ENCODE measurements around the gene GPRIN3.

Gene GPRIN3

DNA sequence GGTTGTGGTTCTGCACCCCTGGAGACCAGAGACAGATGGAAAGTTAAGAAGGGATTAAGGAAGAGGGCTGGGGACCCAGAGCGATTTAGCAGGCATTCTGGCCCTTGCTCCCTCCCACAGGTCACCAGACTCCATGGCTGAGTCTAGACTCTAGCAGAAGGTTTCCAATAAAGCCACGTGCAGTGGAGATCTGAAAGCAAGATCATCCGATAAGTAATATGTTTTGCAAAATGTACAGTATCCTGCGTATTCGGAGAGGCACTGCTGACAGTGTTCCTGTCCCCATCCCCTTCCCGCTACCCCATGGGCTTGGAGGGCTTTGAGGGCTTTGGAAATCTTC is 531 bp upstream of the GPRIN3 start:
- H3K4me3 ChIP-seq (ENCODE audit: low read depth, low read length): peak overlapping the region; percentile 40
- TF ChIP-seq, protein P1, sequence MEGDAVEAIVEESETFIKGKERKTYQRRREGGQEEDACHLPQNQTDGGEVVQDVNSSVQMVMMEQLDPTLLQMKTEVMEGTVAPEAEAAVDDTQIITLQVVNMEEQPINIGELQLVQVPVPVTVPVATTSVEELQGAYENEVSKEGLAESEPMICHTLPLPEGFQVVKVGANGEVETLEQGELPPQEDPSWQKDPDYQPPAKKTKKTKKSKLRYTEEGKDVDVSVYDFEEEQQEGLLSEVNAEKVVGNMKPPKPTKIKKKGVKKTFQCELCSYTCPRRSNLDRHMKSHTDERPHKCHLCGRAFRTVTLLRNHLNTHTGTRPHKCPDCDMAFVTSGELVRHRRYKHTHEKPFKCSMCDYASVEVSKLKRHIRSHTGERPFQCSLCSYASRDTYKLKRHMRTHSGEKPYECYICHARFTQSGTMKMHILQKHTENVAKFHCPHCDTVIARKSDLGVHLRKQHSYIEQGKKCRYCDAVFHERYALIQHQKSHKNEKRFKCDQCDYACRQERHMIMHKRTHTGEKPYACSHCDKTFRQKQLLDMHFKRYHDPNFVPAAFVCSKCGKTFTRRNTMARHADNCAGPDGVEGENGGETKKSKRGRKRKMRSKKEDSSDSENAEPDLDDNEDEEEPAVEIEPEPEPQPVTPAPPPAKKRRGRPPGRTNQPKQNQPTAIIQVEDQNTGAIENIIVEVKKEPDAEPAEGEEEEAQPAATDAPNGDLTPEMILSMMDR (IDR thresholded peaks at IDR 0.05; ENCODE audit: low read depth, low read length): no peak
- in situ Hi-C loops (cut with HindIII; ENCODE audit: low sequenced_read_pairs): no loop called here

DNA sequence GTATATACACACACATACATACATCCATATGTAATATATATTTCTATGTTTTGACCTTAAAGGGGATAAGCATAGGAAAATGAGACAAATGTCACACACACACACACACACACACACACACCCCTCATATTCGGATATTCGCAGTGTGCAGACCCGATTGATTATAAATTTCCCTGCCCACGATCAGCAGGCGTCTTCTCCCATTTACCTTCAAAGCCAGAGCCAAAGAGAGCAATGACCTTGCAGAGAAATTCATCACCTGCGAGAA is 488 bp downstream of the GPRIN3 start:
- in situ Hi-C loops (cut with HindIII; ENCODE audit: low sequenced_read_pairs): no loop called here
- peak overlapping the region; percentile 40 for H3K4me3 ChIP-seq (ENCODE audit: low read depth, low read length)
- TF ChIP-seq, protein P1 (IDR thresholded peaks at IDR 0.05; ENCODE audit: low read depth, low read length): no peak
- no peak for DNase-seq (ENCODE audit: low read depth, low spot score)

More for the DNA sequence above, 531 bp upstream of the GPRIN3 start:
- no peak for DNase-seq (ENCODE audit: low read depth, low spot score)

DNA sequence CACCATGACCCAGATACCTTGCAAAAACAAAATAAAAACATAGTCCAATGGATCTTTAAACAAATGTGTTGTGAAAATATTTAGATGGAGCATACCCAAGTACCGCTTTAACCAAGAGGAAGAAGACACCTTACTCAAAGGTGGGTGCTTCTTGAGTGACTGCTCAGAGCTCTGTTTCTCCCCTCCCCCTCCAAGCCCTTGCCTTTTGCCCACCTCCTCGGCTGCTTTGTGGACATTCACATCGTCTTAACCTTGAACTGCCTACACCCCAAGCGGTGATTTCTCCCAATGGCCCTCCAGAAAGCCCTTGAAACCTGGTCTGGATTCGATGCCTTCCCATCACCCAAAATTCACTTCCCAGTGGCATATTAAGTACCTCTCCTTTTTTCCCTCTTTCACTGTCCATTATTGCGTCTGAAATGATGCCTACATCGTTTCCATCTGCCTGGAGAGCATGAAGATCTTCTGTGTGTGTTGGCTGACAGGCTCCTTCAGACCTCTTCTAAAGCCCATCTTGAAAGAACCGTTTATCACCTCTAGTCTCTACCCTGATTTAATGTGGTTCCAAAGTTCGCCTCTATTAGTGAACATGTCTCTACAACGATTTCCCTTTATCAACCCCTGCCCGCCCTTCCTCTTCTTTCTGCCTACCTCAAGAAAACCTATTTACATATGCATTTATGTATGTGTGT is 968 bp downstream of the GPRIN3 start:
- TF ChIP-seq, protein P1 (IDR thresholded peaks at IDR 0.05; ENCODE audit: low read depth, low read length): no peak
- H3K4me3 ChIP-seq (ENCODE audit: low read depth, low read length): no peak overlapping the region
- DNase-seq (ENCODE audit: low read depth, low spot score): no peak
- in situ Hi-C loops (cut with HindIII; ENCODE audit: low sequenced_read_pairs): no loop called here

DNA sequence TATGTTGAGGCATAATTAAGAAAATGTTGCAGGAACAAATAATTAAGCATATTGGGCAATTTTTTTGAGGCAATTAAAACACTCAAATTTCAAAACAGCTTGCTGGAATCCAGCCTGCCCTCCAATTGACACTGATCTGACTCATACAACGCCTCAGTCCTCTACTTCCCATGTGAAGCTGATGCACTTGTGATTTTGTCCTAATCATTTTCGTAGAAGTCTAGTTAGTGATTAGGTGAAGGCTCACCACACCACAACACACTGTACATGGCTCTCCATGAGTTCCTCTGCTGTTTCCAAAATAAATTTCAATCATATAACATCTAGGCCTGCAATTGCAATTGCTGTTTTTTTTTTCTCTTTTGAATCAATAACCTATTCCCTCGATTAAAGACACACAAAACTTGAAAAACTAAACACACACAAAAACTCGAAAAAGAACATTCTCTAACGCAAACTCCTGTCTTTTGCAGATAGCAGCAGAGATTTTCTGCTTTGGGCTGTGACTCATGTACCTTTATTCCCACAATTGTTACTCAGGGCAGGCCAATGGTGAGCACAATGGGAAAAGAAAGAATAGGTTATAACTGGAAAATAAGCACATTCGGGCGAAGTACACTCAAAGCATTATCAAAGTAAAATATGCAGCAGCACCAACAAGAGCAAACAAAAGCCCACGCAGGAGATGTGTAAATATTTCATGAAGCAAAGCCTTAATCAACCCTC is 1.7 kb downstream of the GPRIN3 start:
- TF ChIP-seq, protein P1 (IDR thresholded peaks at IDR 0.05; ENCODE audit: low read depth, low read length): no peak
- in situ Hi-C loops (cut with HindIII; ENCODE audit: low sequenced_read_pairs): no loop called here
- no peak overlapping the region for H3K4me3 ChIP-seq (ENCODE audit: low read depth, low read length)
- peak; percentile 11 for DNase-seq (ENCODE audit: low read depth, low spot score)

DNA sequence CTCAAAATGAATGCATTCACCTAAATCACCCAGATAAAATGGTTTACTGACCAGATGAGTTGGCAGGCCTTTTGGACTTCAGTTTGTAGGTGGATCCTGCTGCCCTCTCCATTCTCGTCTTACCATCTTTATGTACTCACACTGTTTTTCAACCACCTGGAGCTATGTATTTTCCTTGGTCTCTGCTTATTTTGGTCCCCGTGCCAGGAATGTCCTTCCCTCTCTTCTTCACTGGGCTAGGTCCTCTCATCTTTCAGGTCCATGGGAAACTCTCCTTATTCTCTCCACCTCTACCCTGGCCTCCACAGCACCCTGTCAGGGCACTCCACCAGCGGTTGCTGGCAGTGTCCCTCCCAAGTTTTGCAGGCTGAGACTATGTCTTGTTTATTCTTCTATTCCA is 2.6 kb downstream of the GPRIN3 start:
- H3K4me3 ChIP-seq (ENCODE audit: low read depth, low read length): no peak overlapping the region
- in situ Hi-C loops (cut with HindIII; ENCODE audit: low sequenced_read_pairs): no loop called here
- no peak for DNase-seq (ENCODE audit: low read depth, low spot score)
- TF ChIP-seq, protein P1 (IDR thresholded peaks at IDR 0.05; ENCODE audit: low read depth, low read length): no peak

DNA sequence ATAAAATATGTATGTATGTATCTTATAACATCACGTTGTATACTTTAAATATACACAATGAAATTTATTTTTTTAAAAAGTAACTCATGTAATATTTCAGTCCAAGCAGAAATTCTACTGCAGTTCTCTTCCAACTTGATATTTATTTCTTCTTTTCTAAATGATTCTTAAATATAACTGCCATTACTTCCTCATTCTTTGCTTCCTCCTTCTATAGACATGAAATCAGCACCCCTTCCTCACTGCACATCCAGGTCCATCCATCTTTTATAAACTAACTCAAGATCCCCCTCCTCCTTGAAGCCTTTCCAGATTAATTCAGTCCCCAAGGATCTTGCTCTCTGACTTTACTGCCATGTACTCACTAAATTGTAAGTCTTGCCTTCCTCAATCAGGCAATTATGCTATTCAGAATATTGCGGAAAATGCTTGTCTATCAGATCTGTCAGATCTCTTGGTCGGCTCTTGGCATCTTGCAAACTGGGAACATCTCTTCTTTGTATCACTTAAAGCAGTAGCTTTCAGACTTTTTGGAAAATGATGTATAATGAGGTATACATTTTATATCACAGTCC is 3.7 kb downstream of the GPRIN3 start:
- in situ Hi-C loops (cut with HindIII; ENCODE audit: low sequenced_read_pairs): no loop called here
- no peak overlapping the region for H3K4me3 ChIP-seq (ENCODE audit: low read depth, low read length)
- TF ChIP-seq, protein P1 (IDR thresholded peaks at IDR 0.05; ENCODE audit: low read depth, low read length): no peak
- DNase-seq (ENCODE audit: low read depth, low spot score): no peak
